HG03175 (cell line): Measurements from ENCODE around the gene TNNT1.

ENCODE experiments used
- ATAC-seq: cut with Tn5 transposase; IDR thresholded peaks from one replicate; pipeline ENCODE4 v1.9.1; 2021; ENCODE audit warnings: mild to moderate bottlenecking, moderate library complexity; ENCODE audit not compliant: unreplicated experiment

TNNT1 gene

GRCh38 chr19:55091955-55092354 is 57.1 kb downstream of the TNNT1 start:
- no peak for ATAC-seq

DNA sequence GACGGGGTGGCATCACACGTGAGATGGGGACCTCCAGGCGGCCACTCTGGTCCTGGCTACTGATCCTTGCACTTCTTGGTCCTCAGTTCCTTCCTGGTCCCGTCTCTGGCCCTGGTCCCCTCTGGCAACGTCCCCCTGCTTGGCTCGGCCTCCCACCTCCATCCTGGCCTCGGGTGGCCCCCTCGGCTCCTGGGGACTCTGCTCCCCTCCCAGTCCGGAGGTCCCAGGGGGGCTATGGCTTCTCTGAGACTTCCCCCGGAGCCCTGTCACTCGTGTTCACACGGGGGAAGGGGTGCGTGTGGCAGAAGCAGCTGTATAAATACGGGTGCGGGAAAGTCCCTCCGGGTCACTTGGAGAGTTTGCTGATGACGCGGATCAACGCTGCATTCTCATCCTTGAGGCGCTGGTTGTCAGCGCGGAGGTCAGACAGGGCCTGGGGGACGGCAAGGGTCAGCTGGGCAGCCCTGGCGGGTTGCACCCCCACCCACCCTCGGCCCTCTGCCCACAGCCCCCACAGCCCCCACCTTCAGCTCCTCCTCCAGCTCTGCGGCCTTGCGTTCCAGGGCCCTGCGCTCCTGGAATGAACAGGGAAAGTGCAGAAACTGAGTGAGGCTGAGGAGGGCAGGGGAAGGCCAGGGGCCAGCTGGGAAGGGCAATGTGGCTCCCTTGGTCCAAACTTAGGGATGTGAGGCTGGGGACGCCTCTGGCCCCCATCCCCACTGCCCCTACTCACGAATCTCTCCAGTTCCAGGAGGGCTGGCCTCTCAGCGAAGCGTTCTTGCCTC is 57.7 kb downstream of the TNNT1 start:
- no peak for ATAC-seq

DNA sequence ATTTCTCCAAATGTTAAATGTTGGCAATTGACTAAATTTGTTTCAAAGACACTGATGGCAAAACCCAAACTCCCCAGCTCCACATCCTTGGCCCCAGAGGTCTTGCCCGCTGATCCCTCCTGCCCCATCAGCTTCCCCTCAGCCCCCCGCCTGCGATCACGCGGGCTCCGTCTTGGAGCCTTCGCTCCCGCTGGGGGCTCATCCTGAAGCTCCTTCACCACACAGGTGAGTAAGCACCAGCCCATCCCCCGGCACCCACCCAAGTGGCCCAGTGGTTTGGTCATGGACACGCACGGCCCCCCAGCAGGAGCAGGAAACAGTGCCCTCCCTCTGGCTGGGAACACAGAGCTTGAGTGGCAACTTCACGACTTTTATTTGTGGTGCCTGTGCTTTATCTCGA is 58.4 kb downstream of the TNNT1 start:
- no peak for ATAC-seq

DNA sequence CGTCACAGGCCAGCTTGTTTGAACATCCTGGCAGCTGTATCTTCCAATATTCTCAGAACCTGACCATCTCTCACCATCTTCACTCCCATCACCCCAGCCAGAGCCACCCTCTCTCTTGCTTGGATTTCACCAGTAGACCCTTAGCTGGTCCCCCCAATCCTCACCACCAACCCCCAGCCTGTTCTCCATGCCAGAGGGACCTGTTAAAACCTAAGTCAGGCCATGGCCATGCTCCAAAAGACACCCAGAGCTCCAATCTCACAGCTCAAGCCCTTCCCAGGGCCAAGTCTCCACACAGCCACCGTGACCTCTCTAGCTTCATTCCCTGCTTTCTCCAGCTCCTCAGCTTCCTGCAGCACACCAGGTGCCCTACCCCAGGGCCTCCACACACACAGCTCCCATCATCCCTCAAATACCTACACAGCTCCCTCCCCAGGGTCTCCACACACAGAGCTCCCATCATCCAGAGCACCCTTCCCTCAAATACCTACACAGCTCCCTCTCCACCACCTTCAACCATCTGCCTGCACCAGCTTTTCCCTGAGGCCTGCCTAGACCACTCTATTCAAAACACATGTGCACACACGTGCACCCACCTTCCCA is 59.6 kb downstream of the TNNT1 start:
- no peak for ATAC-seq

DNA sequence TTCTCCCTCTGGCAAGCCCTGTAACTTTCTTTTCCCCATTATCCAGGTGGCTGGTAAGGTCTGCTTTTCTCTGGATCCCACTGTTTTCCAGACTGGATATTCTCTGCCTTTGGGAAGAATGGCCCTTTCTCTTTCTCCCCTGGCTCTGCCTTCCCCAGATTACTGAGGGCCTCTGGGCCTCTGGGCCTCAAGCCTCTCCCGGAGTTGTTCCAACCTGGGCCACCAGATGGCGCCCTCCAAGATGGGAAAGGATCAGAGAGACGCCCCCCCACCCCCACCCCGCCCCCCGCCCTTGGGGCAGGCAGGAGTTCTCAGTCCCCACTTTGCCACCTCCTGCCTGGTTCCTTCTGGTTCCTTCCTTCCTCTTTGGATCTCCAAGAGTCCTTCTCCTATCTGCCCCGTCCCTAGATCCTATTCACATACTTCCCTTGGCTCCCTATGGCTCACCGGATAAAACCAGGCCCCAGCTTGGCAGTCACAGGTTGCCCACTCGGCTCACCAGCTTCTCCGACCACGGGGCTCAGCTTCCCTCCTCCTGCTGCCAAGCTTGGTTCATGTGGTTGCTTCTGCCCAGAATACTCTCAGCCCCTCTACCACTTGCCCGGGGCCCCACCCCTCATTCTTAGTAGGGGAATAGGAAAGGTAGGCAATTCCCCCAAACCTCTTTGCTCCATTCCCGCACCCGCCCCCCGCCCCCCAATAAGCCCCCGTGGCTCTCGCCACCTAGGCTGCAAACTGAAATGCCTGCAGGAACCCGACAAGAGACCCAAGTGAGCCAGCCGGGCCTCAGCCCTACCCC is 60.3 kb downstream of the TNNT1 start:
- no peak for ATAC-seq

DNA sequence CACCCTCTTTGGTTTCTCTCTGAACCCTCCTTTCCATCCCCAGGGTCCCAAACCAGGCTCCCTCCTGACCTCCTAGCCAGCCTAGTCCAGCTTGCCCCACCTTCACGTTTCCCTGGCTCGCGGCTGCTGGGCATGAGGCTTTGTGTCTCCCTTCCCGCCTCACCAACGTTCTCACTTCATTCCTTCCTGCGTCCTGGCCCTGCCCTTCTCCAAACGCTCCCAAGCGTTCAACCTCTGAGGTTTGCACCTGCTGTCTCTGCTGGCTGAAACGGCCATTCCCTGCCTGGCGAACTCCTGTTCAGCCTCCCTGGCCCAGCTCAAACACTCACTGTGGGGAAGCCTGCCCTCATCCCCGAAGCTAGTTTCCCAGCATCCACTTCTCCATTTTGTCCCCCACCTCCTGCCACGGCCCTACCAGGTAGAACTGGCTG is 61.0 kb downstream of the TNNT1 start:
- ATAC-seq, result no peak

DNA sequence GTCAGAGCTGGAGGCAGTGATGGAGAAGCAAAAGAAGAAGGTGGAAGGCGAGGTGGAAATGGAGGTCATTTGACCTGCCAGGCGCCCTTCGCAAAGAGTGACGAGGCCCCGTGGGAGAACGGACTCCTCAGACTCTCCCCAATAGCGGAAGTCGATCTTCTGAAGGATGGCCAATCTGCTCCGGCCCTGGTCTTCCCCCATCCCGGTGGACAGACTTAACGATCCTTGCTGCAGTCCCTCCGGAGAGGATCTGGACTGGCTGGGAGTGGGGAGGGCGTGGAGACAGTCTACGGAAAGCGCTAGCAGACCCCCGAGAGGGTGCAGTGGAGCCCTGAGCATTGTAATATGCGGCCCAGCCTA is 61.5 kb downstream of the TNNT1 start:
- no peak for ATAC-seq

DNA sequence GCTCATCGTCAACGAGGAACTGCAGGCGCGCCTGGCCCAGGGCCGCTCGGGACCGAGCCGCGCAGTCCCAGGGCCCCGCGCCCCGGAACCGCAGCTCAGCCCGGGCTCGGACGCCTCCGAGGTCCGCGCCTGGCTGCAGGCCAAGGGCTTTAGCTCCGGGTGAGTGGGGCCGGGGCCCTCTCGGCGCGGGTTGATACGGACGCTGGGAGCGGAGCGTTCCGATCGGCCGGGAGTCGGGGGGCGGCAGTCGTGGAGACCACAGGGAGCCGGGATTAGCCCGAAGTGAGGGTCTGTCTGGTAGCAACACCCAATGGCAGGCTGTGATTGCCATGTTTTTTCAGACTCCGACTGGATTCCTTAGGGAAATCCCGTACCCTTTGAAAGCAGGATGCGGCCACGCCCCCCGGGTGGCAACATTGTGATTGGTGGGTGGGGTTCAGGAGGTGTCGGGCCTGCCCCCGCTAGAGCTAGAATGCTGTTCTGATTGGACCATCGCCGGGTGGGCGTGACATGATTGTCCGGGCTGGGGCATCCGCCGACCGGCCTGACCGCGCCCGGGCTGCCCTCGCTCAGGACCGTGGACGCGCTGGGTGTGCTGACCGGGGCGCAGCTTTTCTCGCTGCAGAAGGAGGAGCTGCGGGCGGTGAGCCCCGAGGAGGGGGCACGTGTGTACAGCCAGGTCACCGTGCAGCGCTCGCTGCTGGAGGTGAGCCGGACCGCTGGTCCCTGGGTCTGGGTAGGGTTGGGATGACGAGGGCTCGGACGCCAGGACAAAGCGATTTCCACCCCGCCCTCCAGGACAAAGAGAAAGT is 62.1 kb downstream of the TNNT1 start:
- ATAC-seq, result no peak

DNA sequence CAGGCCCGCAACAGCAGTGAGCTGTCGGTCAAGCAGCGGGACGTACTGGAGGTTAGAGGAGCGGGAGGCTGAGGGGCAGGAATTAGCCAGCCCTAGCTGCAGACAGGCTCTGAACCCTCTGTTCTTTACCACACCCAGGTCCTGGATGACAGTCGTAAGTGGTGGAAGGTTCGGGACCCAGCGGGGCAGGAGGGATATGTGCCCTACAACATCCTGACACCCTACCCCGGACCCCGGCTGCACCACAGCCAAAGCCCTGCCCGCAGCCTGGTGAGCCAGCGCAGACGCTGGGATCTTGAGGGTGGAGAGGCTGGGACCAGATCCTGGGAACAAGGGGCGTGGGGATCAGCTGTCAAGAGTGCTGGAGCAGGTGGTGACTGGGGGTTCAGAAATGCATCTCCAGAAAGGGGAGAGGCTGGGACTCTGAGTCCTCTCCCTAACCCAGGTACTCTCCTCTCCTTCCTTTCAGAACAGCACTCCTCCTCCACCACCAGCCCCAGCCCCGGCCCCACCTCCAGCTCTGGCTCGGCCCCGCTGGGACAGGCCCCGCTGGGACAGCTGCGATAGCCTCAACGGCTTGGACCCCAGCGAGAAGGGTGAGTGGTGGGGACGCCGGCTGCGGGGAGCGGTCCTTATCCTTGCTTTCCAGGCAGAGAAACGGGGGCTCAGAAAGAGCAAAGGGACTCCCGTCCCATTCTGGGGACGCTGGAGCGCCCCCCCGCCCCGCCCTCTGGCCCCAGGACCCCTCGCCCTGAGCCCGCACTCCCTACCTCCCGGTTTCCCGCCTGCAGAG is 62.9 kb downstream of the TNNT1 start:
- ATAC-seq, result no peak

DNA sequence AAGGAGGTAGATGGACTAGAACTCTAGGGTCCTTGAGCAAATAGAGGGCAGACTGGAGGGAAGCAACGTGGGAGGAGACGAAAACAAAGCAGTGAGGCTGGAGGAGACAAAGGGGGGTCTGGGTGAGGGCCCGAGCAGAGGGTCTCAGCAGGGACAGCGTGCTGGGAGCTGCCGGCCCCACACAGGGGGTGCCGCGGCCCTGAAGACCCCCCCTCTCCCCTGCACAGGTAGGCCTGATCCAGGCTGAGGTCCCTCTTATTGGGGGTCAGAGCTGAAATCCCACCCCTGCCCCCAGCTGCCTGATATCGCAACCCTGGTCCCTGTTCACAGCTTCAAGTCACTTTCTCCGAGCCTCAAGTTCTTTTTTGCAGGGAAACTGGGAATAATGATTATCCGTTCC is 64.6 kb downstream of the TNNT1 start:
- ATAC-seq, result no peak

GRCh38 chr19:55083004-55083850 is 65.8 kb downstream of the TNNT1 start:
- no peak for ATAC-seq
